ENCODE measurements around the gene SORCS2. TPM values are rescaled to one million over a fixed set of nuclear protein-coding genes. Genes with fewer than 3 reads are reported as not detected.

Gene SORCS2
- total RNA-seq, 4 donors from 2014 or later: 2.0 to 7.4 (median 3.6) TPM

- no peak for ATAC-seq
- no peak overlapping the region for H3K27ac ChIP-seq
- peaks cover 0 to 26% (median 9%) of the 10 kb centered on the region in 3 donors for H3K4me1 ChIP-seq
- H3K27me3 ChIP-seq: no peaks in the 10 kb centered on the region
- WGBS, 2 donors (ENCODE audit: low coverage in 1 of 2): no CpG with 5 or more reads among the region's 18 CpGs
- H3K9me3 ChIP-seq: no peaks in the 10 kb centered on the region
- TF ChIP-seq POLR2AphosphoS5 (IDR thresholded peaks at IDR 0.05): no peak
- no peak for TF ChIP-seq CTCF (IDR thresholded peaks at IDR 0.05)
- no peak for TF ChIP-seq POLR2A (IDR thresholded peaks at IDR 0.05)
- TF ChIP-seq EP300 (IDR thresholded peaks at IDR 0.05): no peak
- H3K36me3 ChIP-seq: no peaks in the 10 kb centered on the region
- H3K4me3 ChIP-seq: no peak overlapping the region
Observed at GRCh38 chr4:7233006-7233580, 40.8 kb downstream of the SORCS2 start.

- 83% methylated on average over 5 of the region's 12 CpGs; no CpG with 5 or more reads in 1 of the 2 donors for WGBS, 2 donors (ENCODE audit: low coverage in 1 of 2)
- Histone ChIP-seq H3K27ac (no peak overlapping the region), H3K4me1 (peaks cover 0 to 30% (median 9%) of the 10 kb centered on the region in 3 donors), H3K27me3 (no peaks in the 10 kb centered on the region), H3K4me3 (no peak overlapping the region), H3K9me3 (no peaks in the 10 kb centered on the region), H3K36me3 (no peaks in the 10 kb centered on the region)
- TF ChIP-seq EP300 (IDR thresholded peaks at IDR 0.05): no peak
- TF ChIP-seq POLR2A (IDR thresholded peaks at IDR 0.05): no peak
- no peak for TF ChIP-seq CTCF (IDR thresholded peaks at IDR 0.05)
- no peak for TF ChIP-seq POLR2AphosphoS5 (IDR thresholded peaks at IDR 0.05)
- ATAC-seq: no peak
Observed at GRCh38 chr4:7233601-7234000, 41.3 kb downstream of the SORCS2 start.

GRCh38 chr4:7234355-7235029, 42.2 kb downstream of the SORCS2 start:
- Histone ChIP-seq H3K27ac (no peak overlapping the region), H3K4me1 (peaks cover 0 to 35% (median 9%) of the 10 kb centered on the region in 3 donors), H3K27me3 (no peaks in the 10 kb centered on the region), H3K4me3 (no peak overlapping the region), H3K9me3 (no peaks in the 10 kb centered on the region), H3K36me3 (no peaks in the 10 kb centered on the region)
- no CpG with 5 or more reads among the region's 14 CpGs for WGBS, 2 donors (ENCODE audit: low coverage in 1 of 2)
- TF ChIP-seq CTCF (IDR thresholded peaks at IDR 0.05) (no peak), EP300 (IDR thresholded peaks at IDR 0.05) (no peak), POLR2AphosphoS5 (IDR thresholded peaks at IDR 0.05) (no peak), POLR2A (IDR thresholded peaks at IDR 0.05) (no peak)
- no peak for ATAC-seq

GRCh38 chr4:7235030-7235380, 42.7 kb downstream of the SORCS2 start:
- H3K9me3 ChIP-seq: no peaks in the 10 kb centered on the region
- peaks cover 0 to 35% (median 9%) of the 10 kb centered on the region in 3 donors for H3K4me1 ChIP-seq
- no peaks in the 10 kb centered on the region for H3K27me3 ChIP-seq
- no peak for ATAC-seq
- H3K4me3 ChIP-seq: no peak overlapping the region
- H3K27ac ChIP-seq: no peak overlapping the region
- H3K36me3 ChIP-seq: no peaks in the 10 kb centered on the region
- no CpG with 5 or more reads among the region's 14 CpGs for WGBS, 2 donors (ENCODE audit: low coverage in 1 of 2)
- TF ChIP-seq POLR2A (IDR thresholded peaks at IDR 0.05) (no peak), CTCF (IDR thresholded peaks at IDR 0.05) (no peak), POLR2AphosphoS5 (IDR thresholded peaks at IDR 0.05) (no peak), EP300 (IDR thresholded peaks at IDR 0.05) (no peak)

- H3K36me3 ChIP-seq: no peaks in the 10 kb centered on the region
- peaks cover 0 to 35% (median 9%) of the 10 kb centered on the region in 3 donors for H3K4me1 ChIP-seq
- WGBS, 2 donors (ENCODE audit: low coverage in 1 of 2): 18 to 41% methylated on average over 2 to 4 of the region's 4 CpGs
- TF ChIP-seq POLR2AphosphoS5 (IDR thresholded peaks at IDR 0.05): no peak
- TF ChIP-seq EP300 (IDR thresholded peaks at IDR 0.05): no peak
- TF ChIP-seq CTCF (IDR thresholded peaks at IDR 0.05): no peak
- no peak for TF ChIP-seq POLR2A (IDR thresholded peaks at IDR 0.05)
- no peaks in the 10 kb centered on the region for H3K9me3 ChIP-seq
- ATAC-seq: no peak
- H3K4me3 ChIP-seq: no peak overlapping the region
- peak overlapping the region in 3 of 4 donors; percentile 44 to 71 (median 66) for H3K27ac ChIP-seq
- no peaks in the 10 kb centered on the region for H3K27me3 ChIP-seq
Observed at GRCh38 chr4:7236847-7237246, 44.5 kb downstream of the SORCS2 start.
